Stimulated activated CD4-positive, alpha-beta T cell treated with anti-CD3 and anti-CD28 coated beads, TNF-alpha, amount 100 ng/mL, for 24 hours (primary cell): ENCODE results near the gene ZNF652.
"Not testable (repeated sequence)": the region's sequence is repeated elsewhere in the genome, so short reads cannot be mapped to it uniquely, and the experiment has no call there.

Source experiments
- DNase-seq, 3 experiments: peaks; one replicate each; pipeline ENCODE4 v3.0.0-alpha.2; 2020; ENCODE audit warnings: low read depth in 3 of 3

ZNF652 gene

DNA sequence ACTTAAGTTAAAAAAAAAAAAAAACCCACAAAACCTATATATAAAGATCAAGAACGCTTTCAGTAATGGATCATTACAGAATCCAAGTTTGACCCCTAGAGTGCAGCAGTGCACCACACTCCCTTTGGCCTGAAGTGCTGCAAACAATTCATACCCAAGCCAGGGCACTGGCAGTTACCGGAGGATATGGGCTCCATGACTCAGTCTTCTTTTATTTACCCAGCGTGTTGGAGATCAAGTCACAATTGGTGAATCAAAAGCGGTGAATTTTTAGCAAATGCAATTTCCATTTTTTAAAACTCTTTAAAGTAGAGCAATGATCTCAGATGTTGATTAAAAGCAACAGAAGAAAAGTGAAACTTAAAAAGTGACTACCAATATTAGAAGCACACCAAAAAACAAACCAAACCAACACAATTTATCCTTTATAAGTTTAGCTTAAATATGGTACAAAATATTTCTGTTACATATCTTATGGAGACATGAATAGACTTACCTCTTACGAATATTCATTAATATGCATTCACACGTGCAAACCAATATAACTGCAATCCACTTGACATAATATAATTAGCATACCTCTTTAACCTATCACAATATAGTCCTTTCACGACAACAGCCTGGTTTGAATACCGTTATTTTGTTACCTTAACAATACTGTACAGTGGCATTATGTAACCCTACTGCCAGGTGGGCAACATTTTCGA, 46.3 kb downstream of the ZNF652 start:
- peak; percentile 51 to 74 (median 64) for DNase-seq

DNA sequence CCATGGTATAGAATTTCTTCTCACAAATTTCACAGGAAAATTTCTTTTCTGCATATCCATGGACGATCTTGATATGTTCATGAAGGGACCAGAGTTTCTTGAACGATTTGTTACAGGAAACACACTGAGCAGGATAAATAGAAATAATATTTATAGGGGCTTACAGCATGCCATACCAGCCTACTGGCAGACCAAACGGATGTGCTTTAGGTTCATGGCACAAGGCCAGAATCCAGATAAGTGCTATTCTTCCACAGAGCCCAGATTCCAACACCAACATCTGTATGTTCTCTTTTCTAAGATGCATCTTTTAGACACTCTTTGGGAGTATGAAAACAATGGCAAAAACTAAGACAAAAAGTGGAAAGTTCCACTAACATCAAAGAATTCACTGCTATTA, 49.3 kb downstream of the ZNF652 start:
- DNase-seq = no peak

DNA sequence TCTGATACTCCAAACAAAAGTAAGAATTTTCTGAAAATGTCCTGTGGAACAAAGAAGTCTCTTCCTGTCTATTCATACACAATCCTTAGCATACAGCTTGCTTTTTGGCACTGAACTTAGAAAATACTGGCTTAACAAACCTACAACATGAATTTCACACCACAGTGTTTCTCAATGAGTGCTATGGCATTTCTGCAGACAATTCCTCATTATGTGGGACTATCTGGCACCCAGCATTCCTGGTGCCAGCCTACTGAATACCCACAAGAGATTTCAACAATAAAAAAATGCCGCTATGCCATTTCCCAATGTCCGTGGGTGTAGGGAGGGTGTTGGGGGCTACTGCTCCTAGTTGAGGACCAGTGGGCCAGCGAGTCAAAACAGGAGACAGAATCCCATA, 62.1 kb downstream of the ZNF652 start:
- no peak for DNase-seq

DNA sequence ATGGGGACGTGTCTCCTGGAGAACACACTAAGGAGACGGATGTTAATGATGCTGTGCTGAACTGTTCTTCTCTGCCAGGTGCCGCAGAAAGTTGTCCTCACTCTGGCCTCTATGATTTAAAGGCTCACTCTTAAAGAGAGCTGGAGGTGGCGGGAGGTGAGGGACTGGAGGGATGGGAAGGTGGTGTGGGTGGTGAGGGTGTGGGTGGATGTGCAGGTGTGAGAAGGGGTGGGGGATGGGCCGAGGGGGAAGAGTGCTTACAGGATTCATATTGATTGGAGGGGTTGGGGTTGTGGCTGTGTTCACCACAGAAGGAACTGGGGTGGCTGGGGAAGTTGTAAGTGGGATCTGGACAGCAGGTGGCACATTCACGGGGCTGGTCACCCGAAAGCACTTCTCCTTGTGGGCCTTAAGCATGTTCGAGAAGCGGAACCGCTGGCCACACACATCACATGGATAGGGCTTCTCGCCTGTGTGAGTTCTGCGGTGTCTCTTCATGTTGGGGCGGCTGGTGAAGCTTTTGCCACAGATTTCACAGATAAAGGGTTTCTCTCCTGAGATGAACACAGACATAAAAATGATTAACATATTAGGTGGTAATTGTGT, 63.6 kb downstream of the ZNF652 start:
- DNase-seq = no peak

DNA sequence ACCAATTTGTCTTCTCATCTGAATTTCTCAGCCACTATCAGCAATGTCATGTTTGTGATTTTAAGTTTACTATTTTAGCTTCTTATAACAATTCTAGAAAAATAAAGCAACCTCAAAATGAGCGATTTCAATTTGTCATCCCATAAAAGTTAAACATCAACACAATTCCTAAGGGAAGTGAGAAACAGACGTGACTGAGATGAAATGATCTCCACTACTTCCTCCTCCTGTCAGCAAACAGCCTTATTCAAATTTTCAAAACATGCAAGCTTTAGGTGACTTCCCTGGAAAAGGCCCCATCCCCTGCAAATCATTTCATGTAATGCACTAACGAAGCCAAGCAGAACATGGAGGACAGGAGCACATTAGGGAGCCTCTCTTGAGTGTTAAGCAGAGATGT, 64.9 kb downstream of the ZNF652 start:
- DNase-seq = no peak

DNA sequence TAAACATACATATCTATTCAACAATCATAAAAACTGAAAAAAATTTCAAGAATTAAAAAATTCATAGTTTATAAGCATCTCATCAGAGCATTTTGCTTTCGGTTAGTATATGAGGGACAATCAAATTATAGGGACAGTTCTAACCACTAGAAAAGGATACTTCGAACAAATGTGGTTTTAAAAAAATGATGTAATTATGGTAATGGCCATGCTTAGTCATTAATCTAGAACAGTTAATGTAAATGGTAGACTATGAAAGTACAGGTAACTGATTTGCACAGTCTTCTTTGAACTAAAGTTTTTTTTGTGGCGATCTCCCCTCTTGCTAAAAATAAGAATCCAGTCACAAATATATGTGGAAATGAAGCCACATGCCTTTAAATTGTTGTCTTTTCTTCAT, 67.9 kb downstream of the ZNF652 start:
- no peak for DNase-seq

DNA sequence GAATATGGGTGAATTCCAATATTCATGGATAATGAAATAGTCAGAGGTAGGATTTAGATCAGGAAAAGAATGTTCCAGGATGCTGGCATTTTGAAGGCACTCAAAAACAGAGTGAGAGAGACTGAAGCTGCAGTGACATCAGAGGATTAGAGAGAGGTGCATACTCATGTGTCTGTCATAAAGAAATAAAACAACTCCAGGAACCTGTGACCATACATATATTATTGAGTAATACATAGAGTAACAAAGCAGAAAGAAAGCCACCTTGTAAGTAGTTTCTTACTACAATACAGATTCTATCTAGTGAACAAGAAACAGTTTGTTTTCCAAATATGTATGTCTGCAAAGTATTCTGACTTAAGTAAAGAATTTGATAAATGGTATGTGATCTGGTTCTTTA, 69.1 kb downstream of the ZNF652 start:
- DNase-seq = no peak

DNA sequence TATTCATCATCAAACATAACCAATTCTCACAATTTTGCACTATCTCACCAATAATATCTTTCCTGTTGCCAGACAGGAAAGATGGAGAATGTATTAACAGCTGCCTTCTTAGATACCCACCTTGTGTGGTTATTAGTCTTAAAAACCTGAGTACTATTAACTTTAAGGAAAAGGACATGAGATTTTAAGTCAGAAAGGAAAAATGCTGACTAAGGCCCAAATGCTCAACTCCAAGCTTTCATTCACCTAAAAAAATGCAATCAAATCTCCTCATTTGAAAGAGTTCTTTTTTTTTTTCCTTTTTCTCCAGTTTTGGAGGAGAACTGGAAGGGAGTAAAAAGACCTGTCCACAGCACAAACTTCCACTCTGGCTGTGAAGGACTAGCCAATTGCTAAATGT, 70.1 kb downstream of the ZNF652 start:
- no peak for DNase-seq

DNA sequence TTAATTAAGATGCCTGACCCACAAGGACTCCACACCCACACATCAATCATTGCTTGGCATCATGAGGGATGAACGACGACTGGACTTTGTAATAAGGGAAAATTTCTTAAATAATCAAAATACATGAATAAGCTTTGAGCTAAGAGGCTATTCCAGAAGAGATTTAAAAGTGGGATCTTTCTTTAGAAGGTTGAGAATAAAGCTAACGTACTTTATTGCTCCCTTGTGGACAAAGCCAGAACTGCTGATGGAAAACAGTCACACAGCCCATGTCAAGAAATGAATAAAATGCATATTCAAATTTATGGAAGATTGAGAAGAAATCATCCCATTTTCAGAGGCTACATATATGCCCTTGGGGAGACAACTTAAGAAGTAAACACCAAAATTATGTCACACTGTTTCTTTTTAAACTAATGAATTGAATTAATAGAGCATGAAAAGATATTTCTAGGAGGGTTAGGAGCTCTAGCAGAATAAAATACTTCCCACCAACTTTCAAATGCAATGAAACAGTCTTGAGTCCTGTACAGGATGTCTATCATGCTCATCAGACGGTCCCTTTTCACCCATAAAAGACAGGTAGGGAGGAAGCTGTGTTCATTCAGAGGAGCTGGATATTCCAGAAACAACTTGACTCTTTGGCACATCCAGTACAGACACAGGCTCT, 71.2 kb downstream of the ZNF652 start:
- DNase-seq = no peak

DNA sequence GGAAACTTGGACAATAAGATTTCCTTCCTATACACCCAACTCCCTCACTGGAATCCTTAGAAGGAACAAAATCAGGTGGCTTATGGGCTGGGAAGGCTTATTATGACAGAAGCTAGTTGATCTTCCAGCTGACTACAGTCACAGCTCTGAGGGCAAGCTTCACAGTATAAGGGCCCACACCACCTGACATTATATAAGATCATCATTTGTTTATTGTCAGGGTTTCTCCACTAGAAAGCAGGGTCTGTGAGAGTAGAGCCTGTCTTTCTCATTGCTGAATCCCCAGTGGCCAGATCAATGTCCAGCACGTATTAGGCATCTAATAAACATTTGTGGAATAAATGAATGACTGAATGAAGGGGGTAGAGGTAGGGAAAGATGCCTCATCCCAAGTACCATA, 73.7 kb downstream of the ZNF652 start:
- DNase-seq = no peak

DNA sequence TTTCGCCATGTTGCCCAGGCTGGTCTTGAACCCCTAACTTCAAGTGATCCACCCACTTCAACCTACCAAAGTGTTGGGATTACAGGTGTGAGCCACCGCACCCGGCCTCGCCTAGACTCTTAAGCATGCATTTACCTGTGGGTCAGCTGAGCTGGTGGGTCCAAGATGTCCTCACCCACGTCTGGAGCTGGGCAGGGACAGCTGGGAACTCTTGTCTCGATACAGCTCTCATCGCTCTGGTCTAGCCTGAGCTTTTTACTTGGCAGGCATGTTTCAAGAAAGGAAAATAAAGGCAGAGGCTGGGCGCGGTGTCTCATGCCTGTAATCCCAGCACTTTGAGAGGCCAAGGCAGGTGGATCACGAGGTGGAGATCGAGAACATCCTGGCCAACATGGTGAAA, 74.6 kb downstream of the ZNF652 start:
- no peak for DNase-seq

DNA sequence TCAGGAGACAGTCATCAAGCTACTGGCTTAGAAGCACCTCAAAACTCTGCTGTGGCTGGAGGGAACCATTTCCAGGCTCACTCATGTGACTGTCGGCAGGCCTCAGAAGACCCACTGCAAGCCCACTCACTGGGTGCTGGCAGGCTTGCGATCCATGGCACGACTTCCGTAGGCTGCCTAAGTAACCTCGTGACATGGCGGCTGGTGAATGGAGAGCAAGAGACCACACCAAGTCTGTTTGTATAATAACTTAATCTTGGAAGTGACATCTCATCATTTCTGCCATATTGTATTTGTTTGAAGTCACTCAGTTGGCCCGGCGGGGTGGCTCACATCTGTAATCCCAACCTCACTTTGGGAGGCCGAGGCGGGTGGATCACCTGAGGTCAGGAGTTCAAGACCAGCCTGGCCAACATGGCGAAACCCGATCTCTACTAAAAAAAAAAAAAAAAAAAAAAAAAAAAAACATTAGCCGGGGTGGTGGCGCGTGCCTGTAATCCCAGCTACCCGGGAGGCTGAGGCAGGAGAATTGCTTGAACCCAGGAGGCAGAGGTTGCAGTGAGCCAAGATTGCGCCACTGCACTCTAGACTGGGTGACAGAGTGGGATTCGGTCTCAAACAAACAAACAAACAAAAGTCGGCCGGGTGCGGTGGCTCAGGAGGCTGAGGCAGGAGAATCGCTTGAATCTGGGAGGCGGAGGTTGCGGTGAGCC, 75.6 kb downstream of the ZNF652 start:
- not testable (repeated sequence) for DNase-seq

DNA sequence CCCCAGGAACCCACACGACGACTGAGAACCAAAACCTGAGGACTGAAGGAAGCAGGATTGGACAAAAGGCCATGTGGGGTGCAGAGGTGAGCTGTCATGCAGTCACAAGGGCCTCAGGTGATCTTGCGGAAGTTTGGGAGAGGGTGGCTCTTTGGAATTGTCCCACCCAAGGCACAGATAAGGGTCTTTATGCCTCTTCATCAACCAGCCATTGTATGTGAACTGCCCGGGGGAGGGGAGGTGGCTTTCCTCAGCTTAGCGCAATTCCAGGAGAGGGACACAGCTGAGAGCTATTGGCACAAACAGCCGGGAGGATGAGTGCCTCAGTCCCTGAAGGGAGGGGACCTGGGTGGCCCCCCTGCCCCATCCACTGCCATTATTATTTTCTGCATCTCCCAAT, 76.3 kb downstream of the ZNF652 start:
- no peak for DNase-seq

DNA sequence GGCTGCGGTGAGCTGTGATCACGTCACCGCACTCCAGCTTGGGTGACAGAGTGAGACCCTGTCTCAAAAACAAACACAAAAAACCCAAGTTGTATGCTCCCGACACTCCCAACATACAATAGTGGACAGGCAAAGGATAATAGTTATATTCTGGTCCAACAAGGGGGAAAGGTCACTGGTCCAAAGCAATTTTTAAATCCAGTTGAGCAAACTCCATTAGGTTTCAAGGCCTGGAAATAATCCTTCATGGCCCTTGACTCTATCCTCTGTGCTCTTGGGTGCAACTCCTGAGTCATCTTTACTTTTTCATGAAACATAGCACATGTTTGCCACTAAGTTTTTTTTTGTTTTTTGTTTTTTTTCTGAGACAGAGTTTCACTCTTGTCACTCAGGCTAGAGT, 81.1 kb downstream of the ZNF652 start:
- no peak for DNase-seq

DNA sequence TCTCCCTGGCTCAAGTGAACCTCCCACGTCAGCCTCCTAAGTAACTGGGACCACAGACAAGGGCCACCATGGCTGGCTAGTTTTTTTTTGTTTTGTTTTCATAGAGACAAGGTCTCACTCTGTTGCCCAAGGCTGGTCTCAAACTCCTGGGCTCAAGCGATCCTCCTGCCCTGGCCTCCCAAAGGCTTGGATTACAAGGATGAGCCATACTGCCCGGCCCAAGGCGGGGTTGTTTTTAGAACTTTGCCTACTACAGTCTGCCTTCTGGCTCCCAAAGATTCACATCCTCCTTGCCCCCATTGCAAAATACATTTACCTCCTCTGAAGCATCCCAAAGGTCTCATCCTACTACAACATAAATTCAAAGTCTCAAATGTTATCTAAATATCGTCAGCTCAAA, 82.0 kb downstream of the ZNF652 start:
- no peak for DNase-seq

DNA sequence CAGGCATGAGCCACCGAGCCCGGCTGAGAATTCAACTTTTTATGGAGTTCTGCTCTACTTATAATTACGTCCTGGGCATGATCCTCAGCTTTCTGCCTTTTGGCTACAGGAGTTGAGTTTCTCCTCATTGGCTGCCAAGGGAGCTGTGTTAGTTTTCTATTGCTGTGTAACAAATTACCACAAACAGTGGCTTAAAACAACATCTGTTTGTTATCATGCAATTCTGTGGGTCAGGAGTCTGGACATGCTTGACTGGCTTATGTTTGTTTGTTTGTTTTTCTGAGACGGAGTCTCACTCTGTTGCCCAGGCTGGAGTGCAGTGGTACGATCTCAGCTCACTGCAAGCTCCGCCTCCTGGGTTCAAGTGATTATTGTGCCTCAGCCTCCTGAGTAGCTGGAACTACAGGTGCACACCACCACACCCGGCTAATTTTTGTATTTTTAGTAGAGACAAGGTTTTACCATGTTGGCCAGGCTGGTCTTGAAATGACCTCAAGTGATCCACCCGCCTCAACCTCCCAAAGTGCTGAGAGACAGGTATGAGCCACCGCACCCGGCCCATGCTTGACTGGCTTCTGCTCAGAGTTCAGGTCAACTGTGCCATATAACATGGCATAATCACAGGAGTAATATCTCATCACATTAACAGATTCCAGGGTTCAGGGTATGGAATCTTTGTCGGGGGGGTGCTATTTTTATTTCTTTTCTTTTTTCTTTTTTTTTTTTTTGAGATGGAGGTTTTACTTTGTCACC, 82.6 kb downstream of the ZNF652 start:
- DNase-seq = not testable (repeated sequence)

DNA sequence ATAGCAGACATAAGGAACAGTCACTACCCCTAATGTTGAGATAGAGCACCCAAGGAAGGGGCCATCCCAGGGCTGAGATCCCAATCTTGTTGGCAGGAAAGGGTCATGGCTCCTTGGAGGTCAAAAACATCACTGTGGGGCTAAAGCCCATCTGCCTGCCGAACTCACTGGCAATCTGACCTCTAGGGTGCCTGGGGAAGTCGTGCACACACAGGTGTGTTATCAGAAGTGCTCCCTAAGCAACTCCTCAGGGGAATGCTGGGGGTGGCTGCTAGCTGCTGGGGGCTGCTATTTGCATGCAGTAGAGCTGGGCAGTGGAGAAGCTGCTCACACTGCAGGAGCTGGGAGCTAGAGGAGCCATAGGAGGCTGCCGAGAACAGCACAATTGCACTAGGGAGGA, 84.0 kb downstream of the ZNF652 start:
- no peak for DNase-seq

DNA sequence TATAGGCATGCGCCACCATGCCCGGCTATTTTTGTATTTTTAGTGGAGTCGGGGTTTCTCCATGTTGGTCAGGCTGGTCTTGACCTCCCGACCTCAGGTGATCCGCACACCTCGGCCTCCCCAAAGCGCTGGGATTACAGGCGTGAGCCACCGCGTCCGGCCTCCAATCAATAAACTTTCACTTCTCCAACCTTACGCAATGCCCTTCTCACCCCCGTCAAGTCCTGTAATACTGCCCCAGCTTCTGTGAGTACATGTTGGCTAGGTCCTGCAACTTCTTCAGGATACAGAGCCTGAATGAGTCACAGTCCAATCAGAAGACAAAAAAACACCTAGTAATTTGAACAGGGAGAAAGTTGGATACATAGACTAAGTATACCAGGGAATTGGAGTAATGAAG, 84.4 kb downstream of the ZNF652 start:
- DNase-seq = no peak

DNA sequence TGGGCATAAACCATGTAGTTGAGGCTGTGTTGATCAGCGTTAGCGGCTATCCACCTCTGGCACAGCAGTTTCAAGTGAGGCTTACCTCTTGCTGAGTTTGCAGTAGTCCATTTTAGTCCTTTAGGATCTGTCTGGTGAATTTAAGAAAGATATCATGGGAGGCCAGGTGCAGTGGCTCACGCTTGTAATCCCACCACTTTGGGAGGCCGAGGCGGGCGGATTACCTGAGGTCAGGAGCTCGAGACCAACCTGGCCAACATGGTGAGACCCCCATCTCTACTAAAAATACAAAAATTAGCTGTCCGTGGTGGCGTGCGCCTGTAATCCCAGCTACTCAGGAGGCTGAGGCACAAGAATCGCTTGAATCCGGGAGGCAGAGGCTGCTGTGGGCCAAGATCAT, 86.1 kb downstream of the ZNF652 start:
- not testable (repeated sequence) for DNase-seq

DNA sequence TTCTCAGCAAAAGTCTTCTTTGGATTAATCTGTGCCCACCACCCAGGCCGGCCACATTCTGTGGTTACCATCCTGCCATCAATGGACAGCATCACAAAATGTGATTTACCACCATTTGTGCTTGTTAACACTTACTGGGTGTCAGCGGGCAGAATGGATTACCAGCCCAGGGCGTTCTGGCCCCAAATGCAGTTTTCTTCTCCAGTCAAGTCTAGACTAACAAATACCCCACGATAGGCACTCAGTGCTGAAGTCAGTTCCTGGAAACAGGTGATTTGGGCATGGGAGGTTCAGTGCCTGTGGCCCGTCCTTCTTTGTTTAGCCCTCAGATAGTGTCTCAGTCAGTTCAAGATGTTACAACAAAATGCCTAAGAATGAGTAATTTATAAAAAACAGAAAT, 92.7 kb downstream of the ZNF652 start:
- DNase-seq = no peak

DNA sequence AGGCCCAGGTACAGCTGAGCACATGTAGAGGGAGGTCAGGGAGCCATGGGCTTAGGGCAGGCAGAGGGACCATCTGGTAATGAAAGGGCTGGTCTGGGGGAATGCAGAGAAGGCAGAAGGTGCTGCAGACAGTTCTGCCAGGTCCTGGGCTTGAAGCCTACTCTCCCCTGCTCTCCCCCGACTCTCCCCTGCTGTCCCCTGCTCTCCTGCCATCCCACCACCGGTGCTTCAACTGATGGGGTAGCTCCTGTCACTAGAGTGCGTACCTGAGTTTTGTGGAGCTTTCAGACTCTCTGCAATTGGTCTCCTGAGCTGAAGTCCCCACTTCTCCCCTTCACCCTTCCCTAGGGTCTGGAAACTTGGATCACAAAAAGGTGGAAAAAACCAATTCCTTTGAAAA, 94.1 kb downstream of the ZNF652 start:
- DNase-seq = no peak

DNA sequence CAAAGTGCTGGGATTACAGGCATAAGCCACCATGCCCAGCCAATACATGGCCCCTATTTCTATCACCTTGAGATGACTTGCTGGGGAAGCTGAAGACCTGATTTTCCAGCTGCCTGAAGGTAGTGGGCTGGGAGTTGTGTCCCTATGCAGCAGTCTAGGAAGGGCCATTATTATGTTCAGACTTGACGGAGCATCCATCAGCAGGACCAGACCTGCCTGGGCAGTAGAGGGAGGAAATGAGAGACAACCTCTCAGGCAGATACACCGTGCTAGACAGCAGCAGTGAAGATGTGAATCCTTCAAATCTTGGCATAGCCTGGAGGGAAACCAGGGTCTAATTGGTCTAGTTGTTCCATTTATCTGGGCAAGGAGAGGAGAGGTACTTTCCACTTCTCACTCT, 95.8 kb downstream of the ZNF652 start:
- no peak for DNase-seq
